Astrocyte (in vitro differentiated cells and primary cell): ENCODE data around the gene SH3PXD2B. TPM values are rescaled to one million over a fixed set of nuclear protein-coding genes. Genes with fewer than 3 reads are reported as not detected.

ENCODE experiments used
- DNase-seq: peaks from one replicate; pipeline ENCODE4 v3.0.0-alpha.2; 2010; ENCODE audit warnings: low read depth
- FAIRE-seq: peaks from 2 replicates; lab custom pipeline; 2011; peaks lifted over from hg19 to GRCh38; lab: Jason Lieb, UNC
- H2AFZ ChIP-seq: 2 replicates; pipeline ENCODE4 v1.6.0; 2012; ENCODE audit warnings: low read depth, low read length, inconsistent platforms
- H3K27ac ChIP-seq: 2 replicates; pipeline ENCODE4 v1.5.1; 2011; ENCODE audit warnings: low read depth, low read length, inconsistent platforms
- H3K27me3 ChIP-seq: 2 replicates; pipeline ENCODE4 v1.6.0; 2011; ENCODE audit warnings: low read length, inconsistent platforms; ENCODE audit not compliant: insufficient read depth
- H3K36me3 ChIP-seq: 2 replicates; pipeline ENCODE4 v1.5.1; 2011; ENCODE audit warnings: low read length, inconsistent platforms; ENCODE audit not compliant: insufficient read depth
- H3K4me1 ChIP-seq: 2 replicates; pipeline ENCODE4 v1.5.1; 2011; ENCODE audit warnings: low read length, inconsistent platforms; ENCODE audit not compliant: insufficient read depth
- H3K4me2 ChIP-seq: 2 replicates; pipeline ENCODE4 v1.6.0; 2012; ENCODE audit warnings: low read length, inconsistent platforms
- H3K4me3 ChIP-seq: 2 replicates; pipeline ENCODE4 v1.5.1; 2011; ENCODE audit warnings: low read depth, mild to moderate bottlenecking, low read length, inconsistent platforms; ENCODE audit not compliant: insufficient read depth
- H3K79me2 ChIP-seq: 2 replicates; pipeline ENCODE4 v1.6.0; 2012; ENCODE audit warnings: mild to moderate bottlenecking, low read length, inconsistent platforms; ENCODE audit not compliant: insufficient read depth
- H3K9ac ChIP-seq: 2 replicates; pipeline ENCODE4 v1.6.0; 2012; ENCODE audit warnings: mild to moderate bottlenecking, low read length, inconsistent platforms
- H3K9me3 ChIP-seq: 2 replicates; pipeline ENCODE4 v1.5.1; 2012; ENCODE audit warnings: low read depth, mild to moderate bottlenecking, low read length, inconsistent platforms; ENCODE audit not compliant: insufficient read depth
- H4K20me1 ChIP-seq: 2 replicates; pipeline ENCODE4 v1.6.0; 2012; ENCODE audit warnings: low read length, inconsistent platforms; ENCODE audit not compliant: insufficient read depth
- H3K27ac Mint-ChIP-seq: one replicate; pipeline ENCODE4 v1.8.0; 2021; ENCODE audit warnings: mild to moderate bottlenecking, mixed read lengths; ENCODE audit not compliant: unreplicated experiment
- H3K27me3 Mint-ChIP-seq: one replicate; pipeline ENCODE4 v1.8.0; 2021; ENCODE audit warnings: low read depth, mixed read lengths; ENCODE audit not compliant: unreplicated experiment
- H3K36me3 Mint-ChIP-seq: one replicate; pipeline ENCODE4 v1.8.0; 2021; ENCODE audit warnings: low read depth, mixed read lengths; ENCODE audit not compliant: unreplicated experiment
- H3K4me1 Mint-ChIP-seq: one replicate; pipeline ENCODE4 v1.8.0; 2021; ENCODE audit warnings: low read depth, mixed read lengths; ENCODE audit not compliant: unreplicated experiment
- H3K4me3 Mint-ChIP-seq: one replicate; pipeline ENCODE4 v1.8.0; 2021; ENCODE audit warnings: mild to moderate bottlenecking, moderate library complexity, mixed read lengths; ENCODE audit not compliant: unreplicated experiment
- H3K9me3 Mint-ChIP-seq: one replicate; pipeline ENCODE4 v1.8.0; 2021; ENCODE audit warnings: mild to moderate bottlenecking, mixed read lengths; ENCODE audit not compliant: unreplicated experiment
- CTCF ChIP-seq: IDR thresholded peaks from 2 replicates; pipeline ENCODE4 v1.5.1; 2011; ENCODE audit warnings: low read depth, mild to moderate bottlenecking, inconsistent platforms, low read length, moderate library complexity; ENCODE audit not compliant: insufficient read depth
- EZH2 ChIP-seq: IDR thresholded peaks from 2 replicates; pipeline ENCODE4 v1.6.1; 2012; ENCODE audit warnings: mild to moderate bottlenecking, low read length, inconsistent platforms; ENCODE audit not compliant: insufficient read depth
- total RNA-seq: library from RNA; stranded (reverse); gene quantifications from 2 replicates; pipeline ENCODE4 v1.2.1, GENCODE V29; 2021

The SH3PXD2B gene
- total RNA-seq, 1 donor from 2014 or later, result 66.0 TPM

- Histone ChIP-seq H3K27ac (no peak overlapping the region), H3K4me1 (no peaks in the 10 kb centered on the region), H2AFZ (no peak overlapping the region), H4K20me1 (no peaks in the 10 kb centered on the region), H3K4me3 (no peak overlapping the region), H3K27me3 (peaks cover 7% of the 10 kb centered on the region), H3K36me3 (no peaks in the 10 kb centered on the region), H3K9ac (no peak overlapping the region), H3K79me2 (no peaks in the 10 kb centered on the region), H3K4me2 (no peak overlapping the region), H3K9me3 (peaks cover 3% of the 10 kb centered on the region)
- DNase-seq (no peak), FAIRE-seq (no peak)
- no peak for TF ChIP-seq CTCF
- no peak for TF ChIP-seq EZH2
- Mint-ChIP-seq H3K9me3 (peaks cover 20% of the 10 kb centered on the region), H3K4me3 (no peak overlapping the region), H3K36me3 (peaks cover 2% of the 10 kb centered on the region), H3K27ac (no peak overlapping the region), H3K27me3 (peaks cover 29% of the 10 kb centered on the region), H3K4me1 (no peaks in the 10 kb centered on the region)
Observed at GRCh38 chr5:172463031-172463430, 8.7 kb upstream of the SH3PXD2B start.

GRCh38 chr5:172459783-172460165 lies 5.4 kb upstream of the SH3PXD2B start:
- H3K4me1 ChIP-seq, result peaks cover 17% of the 10 kb centered on the region
- peaks cover 17% of the 10 kb centered on the region for H3K27me3 Mint-ChIP-seq
- no peak for FAIRE-seq
- no peak overlapping the region for H3K4me2 ChIP-seq
- H3K79me2 ChIP-seq, result no peaks in the 10 kb centered on the region
- H3K36me3 ChIP-seq, result no peaks in the 10 kb centered on the region
- H3K27ac Mint-ChIP-seq, result no peak overlapping the region
- H3K9ac ChIP-seq, result no peak overlapping the region
- H3K9me3 Mint-ChIP-seq, result peaks cover 15% of the 10 kb centered on the region
- no peak for DNase-seq
- H3K27ac ChIP-seq, result no peak overlapping the region
- H3K9me3 ChIP-seq, result peaks cover 3% of the 10 kb centered on the region
- H2AFZ ChIP-seq, result no peak overlapping the region
- H3K36me3 Mint-ChIP-seq, result no peaks in the 10 kb centered on the region
- H3K4me3 ChIP-seq, result no peak overlapping the region
- no peak overlapping the region for H3K4me3 Mint-ChIP-seq
- H3K27me3 ChIP-seq, result peaks cover 2% of the 10 kb centered on the region
- no peaks in the 10 kb centered on the region for H4K20me1 ChIP-seq
- peaks cover 2% of the 10 kb centered on the region for H3K4me1 Mint-ChIP-seq
- TF ChIP-seq CTCF (no peak), EZH2 (no peak)

- H3K4me1 Mint-ChIP-seq, result peaks cover 2% of the 10 kb centered on the region
- Histone ChIP-seq H3K79me2 (no peaks in the 10 kb centered on the region), H4K20me1 (no peaks in the 10 kb centered on the region), H3K27ac (no peak overlapping the region), H3K9me3 (peaks cover 3% of the 10 kb centered on the region), H3K9ac (no peak overlapping the region), H3K4me1 (peaks cover 19% of the 10 kb centered on the region), H2AFZ (no peak overlapping the region), H3K36me3 (no peaks in the 10 kb centered on the region), H3K27me3 (peaks cover 2% of the 10 kb centered on the region), H3K4me2 (no peak overlapping the region), H3K4me3 (no peak overlapping the region)
- H3K36me3 Mint-ChIP-seq, result no peaks in the 10 kb centered on the region
- peaks cover 17% of the 10 kb centered on the region for H3K27me3 Mint-ChIP-seq
- no peak overlapping the region for H3K4me3 Mint-ChIP-seq
- no peak overlapping the region for H3K27ac Mint-ChIP-seq
- no peak for TF ChIP-seq CTCF
- TF ChIP-seq EZH2, result no peak
- FAIRE-seq, result no peak
- DNase-seq, result no peak
- H3K9me3 Mint-ChIP-seq, result peaks cover 13% of the 10 kb centered on the region
Observed at GRCh38 chr5:172458976-172459782, 4.9 kb upstream of the SH3PXD2B start.
